Measurements from ENCODE around the gene TXN2. TPM values are rescaled to one million over a fixed set of nuclear protein-coding genes. Genes with fewer than 3 reads are reported as not detected.

TXN2 gene
- total RNA-seq, 1 experiment from 2014 or later = 99.4 TPM

DNA sequence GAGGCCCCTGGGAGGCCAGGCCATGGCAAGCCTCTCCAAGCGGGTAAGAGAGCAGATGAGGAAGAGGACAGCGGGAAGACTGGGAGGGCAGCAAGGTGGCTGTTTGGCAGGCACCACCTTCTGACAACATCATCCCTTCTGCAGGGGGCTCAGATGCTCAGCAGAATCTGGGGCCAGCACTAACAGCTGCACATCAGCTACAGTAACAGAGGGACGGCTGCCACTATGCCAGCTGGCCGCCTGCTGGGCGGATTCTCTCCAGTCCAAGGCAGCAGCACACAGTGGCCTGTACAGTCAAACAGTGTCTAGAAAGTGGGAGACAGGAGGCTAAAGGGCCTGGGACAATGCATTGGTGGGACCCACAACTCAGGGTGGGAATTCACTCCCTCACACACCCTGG lies 10.7 kb upstream of the TXN2 start:
- no peak for DNase-seq (ENCODE audit: low spot score)
- in situ Hi-C loops (cut with HindIII; ENCODE audit: low sequenced_read_pairs) = no loop called here

DNA sequence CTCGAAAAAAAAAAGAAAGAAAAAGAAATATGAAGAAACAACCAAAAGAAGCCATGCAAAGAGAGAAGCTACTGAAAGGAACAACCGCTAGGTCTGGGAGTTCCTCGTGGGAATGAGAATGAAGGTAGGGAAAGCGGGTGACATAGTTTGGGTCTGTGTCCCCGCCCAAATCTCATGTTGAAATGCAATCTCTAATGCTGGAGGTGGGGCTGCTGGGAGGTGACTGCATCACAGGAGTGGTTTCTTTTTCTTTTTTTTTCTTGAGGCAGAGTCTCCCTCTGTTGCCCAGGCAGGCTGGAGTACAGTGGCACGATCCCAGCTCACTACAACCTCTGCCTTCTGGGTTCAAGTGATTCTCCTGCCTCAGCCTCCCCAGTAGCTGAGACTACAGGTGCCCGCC lies 9.7 kb upstream of the TXN2 start:
- DNase-seq (ENCODE audit: low spot score) = no peak
- in situ Hi-C loops (cut with HindIII; ENCODE audit: low sequenced_read_pairs) = no loop called here

DNA sequence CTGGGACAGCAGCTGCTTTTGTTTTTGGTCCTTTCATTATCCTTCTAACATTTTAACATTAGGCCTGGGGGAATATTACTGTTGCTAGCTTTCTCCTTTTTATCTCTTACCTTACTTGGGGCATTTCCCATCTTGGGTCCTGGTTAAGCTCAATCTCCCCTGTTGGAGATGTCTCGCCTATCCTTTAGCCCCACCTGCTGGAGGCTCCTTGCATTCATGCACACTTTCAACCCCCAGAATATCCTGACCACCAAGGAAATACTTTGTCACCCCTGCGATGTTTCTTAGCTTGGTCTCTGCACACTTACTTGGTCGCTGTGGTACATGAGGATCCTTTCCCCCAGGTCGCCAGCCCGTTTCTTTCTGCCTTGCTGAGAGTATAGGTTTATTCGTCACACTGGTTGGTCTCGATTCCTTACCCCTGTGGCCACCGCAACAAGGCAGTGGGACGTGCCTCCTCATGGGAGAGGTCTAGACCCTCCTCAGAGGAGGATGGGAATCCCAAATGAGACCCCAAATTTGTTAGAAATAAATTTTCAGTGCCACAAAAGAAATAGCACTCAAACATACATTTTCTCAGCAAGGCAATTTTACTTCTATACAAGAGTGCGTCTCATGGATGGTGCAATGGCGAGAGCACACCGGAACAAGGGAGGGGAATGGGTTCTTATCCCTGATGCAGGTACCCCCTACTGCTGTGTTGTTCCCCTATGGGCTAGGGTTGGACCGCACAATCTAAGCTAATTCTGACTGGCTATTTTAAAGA lies 5.4 kb upstream of the TXN2 start:
- in situ Hi-C loops (cut with HindIII; ENCODE audit: low sequenced_read_pairs) = no loop called here
- DNase-seq (ENCODE audit: low spot score) = no peak

DNA sequence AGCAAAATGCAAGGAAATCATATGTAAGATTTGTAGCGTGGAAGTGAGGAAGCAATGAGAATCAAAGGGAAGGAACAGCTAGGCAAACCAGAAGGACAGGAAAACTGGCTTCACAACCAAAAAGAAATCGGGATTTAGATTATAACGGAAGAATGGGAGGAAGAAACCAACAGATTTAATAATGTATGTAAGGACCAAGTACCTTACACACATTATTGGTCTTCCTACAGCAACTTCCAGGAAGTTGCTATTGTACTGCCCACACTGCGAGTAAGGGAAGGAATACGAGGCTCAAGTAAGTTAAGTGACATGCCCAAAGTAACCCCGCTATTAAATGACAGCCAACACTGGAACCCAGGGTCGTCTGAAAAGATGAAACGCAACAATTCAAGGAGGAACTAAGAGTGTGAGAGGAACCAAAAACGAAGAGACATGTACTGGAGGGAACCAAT lies 473 bp downstream of the TXN2 start:
- DNase-seq (ENCODE audit: low spot score) = no peak
- in situ Hi-C loops (cut with HindIII; ENCODE audit: low sequenced_read_pairs) = no loop called here

DNA sequence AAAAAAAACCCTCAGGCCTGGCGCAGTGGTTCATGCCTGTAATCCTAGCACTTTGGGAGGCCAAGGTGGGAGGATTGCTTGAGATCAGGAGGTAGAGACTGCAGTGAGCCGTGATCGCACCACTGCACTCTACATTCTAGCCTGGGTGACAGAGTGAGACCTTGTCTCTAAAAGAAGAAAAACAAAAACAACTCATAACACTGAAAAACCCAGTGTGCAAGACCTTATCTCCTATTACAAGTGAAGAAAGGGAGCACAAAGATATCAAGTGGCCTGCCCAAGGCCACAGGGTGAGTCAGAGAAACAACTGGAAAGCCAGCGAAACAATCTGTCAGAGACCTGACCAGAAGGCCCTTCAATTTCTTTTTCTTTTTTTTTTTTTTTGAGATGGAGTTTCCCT lies 2.5 kb downstream of the TXN2 start:
- no peak for DNase-seq (ENCODE audit: low spot score)

DNA sequence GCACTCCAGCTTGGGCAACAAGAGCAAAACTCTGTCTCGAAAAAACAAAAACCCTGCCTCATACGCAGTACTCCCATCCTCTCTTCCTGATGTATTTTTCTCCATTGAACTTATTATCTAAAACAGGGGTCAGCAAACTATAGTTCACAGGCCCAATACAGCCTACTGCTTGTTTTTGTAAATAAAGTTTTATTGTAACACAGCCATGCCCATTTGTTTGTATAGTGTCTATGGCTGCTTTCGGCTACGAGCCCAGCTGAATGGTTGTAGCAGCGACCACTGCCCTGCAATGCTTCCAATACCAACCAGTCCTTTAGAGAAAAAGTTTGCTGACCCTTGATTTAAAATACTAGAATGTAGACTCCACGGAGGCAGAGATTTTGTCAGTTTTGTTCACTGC lies 6.1 kb downstream of the TXN2 start:
- DNase-seq (ENCODE audit: low spot score) = no peak
- in situ Hi-C loops (cut with HindIII; ENCODE audit: low sequenced_read_pairs) = no loop called here

More for the DNA sequence above, 2.5 kb downstream of the TXN2 start:
- in situ Hi-C loops (cut with HindIII; ENCODE audit: low sequenced_read_pairs) = no loop called here

DNA sequence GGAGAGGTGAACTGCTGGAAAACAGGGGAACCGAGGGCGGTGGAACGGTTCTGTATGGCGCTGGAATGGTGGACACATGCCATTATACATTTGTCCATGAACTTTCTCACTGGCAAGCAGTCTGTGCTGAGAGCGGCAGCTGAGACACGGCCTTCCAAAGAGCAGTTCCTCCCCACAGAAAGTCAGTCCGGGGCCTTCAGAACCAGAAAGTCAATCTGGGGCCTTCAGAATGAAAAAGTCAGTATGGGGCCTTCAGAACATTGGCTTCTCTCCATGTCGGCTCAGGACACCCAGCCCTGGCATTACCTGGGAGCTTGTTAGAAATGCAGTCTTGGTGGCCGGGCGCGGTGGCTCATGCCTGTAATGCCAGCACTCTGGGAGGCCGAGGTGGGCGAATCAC lies 8.8 kb downstream of the TXN2 start:
- in situ Hi-C loops (cut with HindIII; ENCODE audit: low sequenced_read_pairs) = no loop called here
- DNase-seq (ENCODE audit: low spot score) = no peak

DNA sequence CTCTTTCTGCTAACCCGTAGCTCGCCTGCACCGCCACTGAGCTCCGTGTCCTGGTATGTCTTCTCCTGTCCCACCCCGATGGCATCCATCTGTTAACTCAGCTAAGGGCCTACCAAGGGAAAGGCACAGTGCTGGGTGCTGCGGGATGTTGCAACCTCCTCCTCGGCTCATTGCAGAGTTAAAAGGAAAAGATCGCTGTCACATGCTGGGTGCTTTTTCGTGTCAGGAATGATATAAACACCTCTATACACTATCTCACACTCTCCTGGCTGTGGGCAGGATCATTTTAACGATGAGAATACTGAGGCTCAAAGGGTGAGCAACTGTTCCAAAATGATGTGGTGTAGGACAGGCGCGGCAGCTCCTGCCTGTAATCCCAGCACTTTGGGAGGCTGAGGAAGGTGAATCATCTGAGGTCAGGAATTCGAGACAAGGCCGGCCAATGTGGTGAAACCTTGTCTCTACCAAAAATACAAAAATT lies 10.1 kb downstream of the TXN2 start:
- in situ Hi-C loops (cut with HindIII; ENCODE audit: low sequenced_read_pairs) = no loop called here
- no peak for DNase-seq (ENCODE audit: low spot score)

DNA sequence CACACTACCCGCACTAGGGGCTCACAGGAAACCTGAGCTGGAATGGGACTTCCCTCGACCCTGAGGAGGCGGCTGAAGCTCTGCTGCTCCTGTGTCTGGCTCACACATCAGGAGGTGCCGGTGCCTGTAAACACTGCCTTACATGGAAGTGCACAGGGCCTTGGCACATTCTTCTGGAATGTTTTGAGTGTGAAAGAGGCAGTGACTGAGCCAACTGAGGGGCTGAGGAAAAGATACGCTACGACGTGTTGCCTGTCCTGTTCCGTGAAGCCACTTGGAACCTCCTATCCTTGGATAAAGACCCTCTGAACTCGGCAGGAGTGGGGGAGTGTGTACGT lies 10.5 kb downstream of the TXN2 start:
- DNase-seq (ENCODE audit: low spot score) = no peak
- in situ Hi-C loops (cut with HindIII; ENCODE audit: low sequenced_read_pairs) = no loop called here

DNA sequence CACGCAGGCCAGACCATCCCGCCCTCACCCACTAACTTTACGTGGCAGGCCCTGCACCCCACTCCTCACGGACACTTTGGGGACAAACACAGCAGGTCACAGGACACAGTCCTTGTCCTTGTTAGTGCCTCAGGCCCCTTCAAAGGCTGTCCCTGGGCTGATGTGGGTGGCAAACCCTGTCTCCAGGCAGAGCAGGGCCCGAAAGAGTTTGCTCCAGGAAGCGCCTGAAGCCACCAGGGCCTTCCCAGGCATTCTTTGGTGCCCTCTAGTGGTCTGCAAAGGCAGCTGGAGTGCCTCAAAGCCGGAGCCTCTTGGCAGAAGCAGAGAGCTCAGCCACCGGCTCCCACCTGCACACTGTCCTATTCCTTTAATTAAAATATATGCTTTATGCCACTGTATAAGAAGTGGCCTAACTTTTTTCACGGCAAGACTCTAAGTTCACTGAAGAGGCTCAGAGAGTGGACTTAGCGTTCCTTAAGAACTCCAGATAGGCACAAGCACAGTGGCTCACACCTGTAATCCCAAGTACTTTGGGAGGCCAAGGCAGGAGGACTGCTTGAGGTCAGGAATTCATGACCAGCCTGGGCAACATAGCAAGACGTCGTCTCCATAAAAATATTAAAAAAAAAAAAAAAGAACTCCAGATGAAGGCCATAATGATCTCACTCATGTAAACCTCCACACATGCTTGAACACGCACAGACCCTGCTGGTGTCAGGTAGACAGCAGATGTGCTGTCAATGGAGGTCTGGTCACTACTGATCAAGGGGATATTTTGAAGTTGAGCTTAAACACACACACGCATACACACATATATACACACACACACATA lies 11.1 kb downstream of the TXN2 start:
- in situ Hi-C loops (cut with HindIII; ENCODE audit: low sequenced_read_pairs) = no loop called here
- peak; percentile 91 for DNase-seq (ENCODE audit: low spot score)

DNA sequence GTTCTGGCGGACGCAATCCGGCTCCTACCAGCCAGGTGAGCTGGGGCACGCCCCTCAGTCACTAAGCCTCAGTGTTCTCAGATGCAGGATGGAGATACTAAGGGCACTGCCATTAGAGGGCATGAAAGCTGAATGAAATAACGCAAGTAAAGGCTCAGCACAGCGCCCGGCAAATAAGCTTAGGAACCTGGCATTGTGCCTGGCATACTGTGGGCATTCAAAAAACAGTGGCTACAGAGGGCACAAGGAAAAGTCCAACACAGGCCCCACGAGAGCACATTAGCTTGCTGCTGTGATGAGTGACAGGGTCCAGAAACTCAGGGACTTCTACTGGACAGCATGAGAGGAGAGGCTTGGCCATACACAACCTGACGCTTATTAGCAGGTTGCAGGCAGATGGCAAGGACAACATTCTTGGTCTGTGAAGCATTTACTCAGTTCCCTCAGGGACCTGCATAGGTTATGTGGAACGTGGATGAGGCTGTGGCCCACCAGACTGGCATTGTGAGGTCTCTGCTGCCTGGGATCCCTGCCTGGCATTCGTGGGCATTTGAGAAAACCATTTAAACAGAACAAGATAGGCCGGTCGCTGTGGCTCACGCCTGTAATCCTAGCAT lies 12.2 kb downstream of the TXN2 start:
- peak; percentile 49 for DNase-seq (ENCODE audit: low spot score)
- in situ Hi-C loops (cut with HindIII; ENCODE audit: low sequenced_read_pairs) = no loop called here

DNA sequence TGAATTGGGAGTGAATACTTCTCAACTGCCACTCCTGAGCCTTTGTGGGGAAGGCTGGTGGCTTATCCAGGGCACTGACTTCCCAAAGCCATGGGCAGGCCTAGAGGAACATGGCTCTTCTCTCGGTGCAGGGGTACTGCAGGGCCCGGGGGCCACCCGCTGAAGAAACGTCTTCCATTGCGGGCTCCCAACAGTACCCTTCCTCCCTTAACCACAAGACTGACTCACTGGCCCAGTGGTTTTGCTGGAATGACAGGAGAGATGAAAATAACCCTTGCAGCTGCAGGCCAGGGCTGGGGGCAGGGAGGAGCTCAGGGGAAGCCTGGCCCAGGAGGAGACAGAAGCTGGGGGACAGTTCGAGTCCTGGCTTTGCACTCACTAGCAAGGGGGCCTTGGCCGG lies 13.5 kb downstream of the TXN2 start:
- in situ Hi-C loops (cut with HindIII; ENCODE audit: low sequenced_read_pairs) = no loop called here
- no peak for DNase-seq (ENCODE audit: low spot score)

DNA sequence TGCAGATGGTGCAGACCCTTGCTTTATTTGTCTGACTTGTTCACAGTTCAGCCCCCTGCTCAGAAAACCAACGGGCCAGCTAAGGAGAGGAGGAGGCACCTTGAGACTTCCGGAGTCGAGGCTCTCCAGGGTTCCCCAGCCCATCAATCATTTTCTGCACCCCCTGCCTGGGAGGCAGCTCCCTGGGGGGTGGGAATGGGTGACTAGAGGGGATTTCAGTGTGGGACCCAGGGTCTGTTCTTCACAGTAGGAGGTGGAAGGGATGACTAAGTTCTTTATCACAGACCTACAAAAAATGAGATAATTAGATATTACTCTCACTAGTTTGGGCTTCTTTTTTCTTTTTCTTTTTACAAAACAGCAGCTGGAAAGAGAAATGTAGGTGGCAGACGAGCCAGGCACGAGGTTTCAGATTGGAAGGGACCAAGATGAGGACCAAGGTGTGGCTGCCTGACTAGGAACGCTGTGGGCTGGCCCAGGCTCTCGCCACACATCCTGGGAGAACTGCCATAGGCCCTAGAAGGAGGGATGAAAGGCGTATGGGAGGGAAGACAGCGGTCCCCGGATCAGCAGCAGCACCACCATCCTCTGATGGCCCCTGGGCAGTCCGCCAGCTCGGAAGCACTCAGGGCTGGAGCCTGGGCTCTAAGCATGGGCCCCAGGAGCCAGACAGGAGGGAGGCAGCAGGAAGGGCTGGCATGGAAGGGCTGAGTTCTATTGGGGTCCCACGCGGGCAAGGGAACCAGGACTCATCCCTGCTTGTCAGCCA lies 14.2 kb downstream of the TXN2 start:
- in situ Hi-C loops (cut with HindIII; ENCODE audit: low sequenced_read_pairs) = no loop called here
- no peak for DNase-seq (ENCODE audit: low spot score)

DNA sequence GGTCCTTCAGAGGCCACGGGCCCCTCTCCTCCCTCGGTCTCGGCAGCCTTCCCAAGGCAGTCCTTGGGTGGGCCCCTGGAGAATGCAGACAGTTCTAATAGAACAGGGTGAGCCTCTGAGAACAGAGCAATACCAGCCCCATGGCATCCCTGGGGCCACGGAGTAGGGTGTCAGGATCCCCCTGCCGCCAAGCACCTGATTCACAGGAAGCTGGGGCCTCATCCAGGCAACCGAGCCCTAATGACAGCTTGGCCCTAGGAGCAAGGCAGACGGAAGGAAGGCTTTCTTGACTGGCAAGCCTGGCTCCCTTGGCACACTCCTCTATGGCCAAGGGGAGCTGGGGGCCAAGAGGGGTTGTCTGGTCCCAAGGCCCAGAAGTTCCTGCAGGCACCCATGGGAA lies 15.2 kb downstream of the TXN2 start:
- in situ Hi-C loops (cut with HindIII; ENCODE audit: low sequenced_read_pairs) = no loop called here
- no peak for DNase-seq (ENCODE audit: low spot score)

DNA sequence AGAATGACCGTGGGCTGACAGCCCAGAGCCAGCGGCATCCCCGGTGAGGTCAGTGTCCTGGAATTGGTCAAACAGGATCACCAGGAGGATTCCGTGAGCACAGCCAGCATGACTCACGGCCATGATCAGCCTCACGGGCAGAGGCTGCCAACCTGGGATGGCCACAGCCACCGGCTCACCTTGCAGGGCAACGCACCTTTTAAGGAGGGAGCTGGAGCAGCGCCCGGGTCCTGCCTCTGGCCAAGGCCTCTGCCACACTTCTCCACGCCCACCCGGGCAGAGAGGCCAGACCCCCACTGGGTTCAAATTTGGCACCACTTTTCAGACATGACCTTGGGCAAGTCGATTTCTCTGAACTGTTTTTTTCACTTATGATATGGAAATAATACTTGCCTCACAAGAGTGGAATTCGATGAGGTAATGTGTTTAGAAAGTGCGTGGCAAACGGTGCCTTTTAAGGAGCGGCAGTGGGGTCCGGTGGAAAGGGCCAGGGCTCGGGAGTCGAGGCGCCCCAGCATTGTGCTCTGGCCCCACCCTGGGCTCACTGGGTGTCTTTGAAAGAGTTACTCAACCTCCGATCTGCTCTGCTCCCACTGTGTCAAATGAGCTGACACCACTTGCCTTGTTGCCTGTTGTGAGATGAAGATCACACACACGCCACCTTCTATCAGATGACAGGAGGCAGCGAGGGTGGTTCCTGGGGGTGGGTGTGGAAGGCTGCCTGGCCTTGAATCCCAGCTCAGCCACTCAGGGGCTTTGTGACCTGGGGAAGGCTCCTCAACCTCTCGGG lies 16.0 kb downstream of the TXN2 start:
- peak; percentile 63 for DNase-seq (ENCODE audit: low spot score)

DNA sequence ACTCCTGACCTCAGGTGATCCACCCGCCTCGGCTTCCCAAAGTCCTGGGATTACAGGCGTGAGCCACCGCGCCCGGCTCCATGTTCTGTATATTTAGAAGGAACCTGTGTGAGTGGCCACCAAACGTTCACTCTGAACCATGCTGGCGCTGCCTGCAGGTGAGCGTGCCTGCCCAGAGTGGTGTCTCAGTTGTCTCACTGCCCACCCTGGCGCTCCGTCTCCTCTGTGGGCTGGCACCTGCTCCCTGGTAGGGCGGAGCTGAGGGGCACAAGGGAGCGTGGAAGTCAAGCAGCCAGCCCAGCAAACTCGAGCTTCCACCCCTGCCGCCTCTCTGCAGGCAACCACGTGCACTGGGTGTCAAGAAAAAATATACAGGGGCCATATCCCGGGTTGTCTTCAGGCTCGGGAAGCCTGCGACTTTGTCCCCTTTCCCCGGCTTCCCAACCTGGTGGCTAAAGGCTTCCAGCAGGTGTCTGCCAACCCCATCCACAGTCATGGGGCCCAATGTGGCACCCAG lies 16.7 kb downstream of the TXN2 start:
- in situ Hi-C loops (cut with HindIII; ENCODE audit: low sequenced_read_pairs) = no loop called here
- DNase-seq (ENCODE audit: low spot score) = no peak

More for the DNA sequence above, 16.0 kb downstream of the TXN2 start:
- in situ Hi-C loops (cut with HindIII; ENCODE audit: low sequenced_read_pairs) = no loop called here

DNA sequence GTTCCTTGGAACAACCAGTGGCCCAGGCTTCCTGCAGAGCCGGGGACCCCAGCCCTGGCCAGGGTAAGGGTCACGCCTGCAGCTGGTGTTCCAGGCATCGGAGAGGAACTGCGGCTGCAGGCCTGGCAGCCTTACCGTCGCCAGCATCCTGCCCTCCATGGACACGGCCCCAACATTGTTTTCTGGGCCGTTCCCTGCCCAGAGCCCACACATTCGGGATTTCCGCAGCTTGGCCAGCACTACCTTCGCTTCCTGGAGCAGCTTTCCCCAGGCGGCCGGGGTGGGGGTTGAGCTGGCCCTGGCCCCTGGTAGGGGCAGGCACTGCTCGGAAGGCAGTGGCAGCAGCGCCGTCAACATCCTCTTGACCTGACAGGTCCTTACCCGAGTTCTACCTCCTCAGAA lies 17.7 kb downstream of the TXN2 start:
- no peak for DNase-seq (ENCODE audit: low spot score)
- in situ Hi-C loops (cut with HindIII; ENCODE audit: low sequenced_read_pairs) = no loop called here
